ENCODE measurements around the gene URI1. TPM values are rescaled to one million over a fixed set of nuclear protein-coding genes. Genes with fewer than 3 reads are reported as not detected.

The URI1 gene
- total and polyA plus RNA-seq, 2 of the 8 experiments (the other 6 are each of a cell fraction or from before 2014, with no cell fraction given), result 27.7 to 64.3 TPM

DNA sequence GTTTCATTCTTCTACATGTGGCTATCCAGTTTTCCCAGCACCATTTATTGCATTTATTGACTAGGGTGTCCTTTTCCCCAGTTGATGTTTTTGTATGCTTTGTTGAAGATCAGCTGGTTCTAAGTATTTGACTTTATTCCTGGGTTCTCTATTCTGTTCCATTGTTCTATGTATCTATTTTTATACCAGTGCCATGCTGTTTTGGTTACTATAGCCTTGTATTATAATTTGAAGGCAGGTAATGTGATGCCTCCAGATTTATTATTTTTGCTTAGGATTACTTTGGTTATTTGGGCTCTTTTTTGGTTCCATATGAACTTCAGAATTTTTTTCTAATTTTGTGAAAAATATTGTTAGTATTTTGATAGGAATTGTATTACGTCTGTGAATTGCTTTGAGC, 80.6 kb downstream of the URI1 start (continued):
- TF ChIP-seq, protein P1, sequence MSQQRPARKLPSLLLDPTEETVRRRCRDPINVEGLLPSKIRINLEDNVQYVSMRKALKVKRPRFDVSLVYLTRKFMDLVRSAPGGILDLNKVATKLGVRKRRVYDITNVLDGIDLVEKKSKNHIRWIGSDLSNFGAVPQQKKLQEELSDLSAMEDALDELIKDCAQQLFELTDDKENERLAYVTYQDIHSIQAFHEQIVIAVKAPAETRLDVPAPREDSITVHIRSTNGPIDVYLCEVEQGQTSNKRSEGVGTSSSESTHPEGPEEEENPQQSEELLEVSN (IDR thresholded peaks at IDR 0.05), result no peak
- TF ChIP-seq, protein P2, sequence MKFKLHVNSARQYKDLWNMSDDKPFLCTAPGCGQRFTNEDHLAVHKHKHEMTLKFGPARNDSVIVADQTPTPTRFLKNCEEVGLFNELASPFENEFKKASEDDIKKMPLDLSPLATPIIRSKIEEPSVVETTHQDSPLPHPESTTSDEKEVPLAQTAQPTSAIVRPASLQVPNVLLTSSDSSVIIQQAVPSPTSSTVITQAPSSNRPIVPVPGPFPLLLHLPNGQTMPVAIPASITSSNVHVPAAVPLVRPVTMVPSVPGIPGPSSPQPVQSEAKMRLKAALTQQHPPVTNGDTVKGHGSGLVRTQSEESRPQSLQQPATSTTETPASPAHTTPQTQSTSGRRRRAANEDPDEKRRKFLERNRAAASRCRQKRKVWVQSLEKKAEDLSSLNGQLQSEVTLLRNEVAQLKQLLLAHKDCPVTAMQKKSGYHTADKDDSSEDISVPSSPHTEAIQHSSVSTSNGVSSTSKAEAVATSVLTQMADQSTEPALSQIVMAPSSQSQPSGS (IDR thresholded peaks at IDR 0.05; ENCODE audit: low read length), result no peak
- TF ChIP-seq POU5F1 (IDR thresholded peaks at IDR 0.05; ENCODE audit: low read depth, low read length) (no peak), EZH2 (IDR thresholded peaks at IDR 0.05; ENCODE audit: low read depth, low read length, severe bottlenecking) (no peak), SIN3A (conservative IDR thresholded peaks at IDR 0.05 in 1 of 2, IDR thresholded peaks at IDR 0.05 in 1 of 2; ENCODE audit: low read depth in 1 of 2, low read length in 2 of 2) (no peak), SIX5 (IDR thresholded peaks at IDR 0.05; ENCODE audit: low read depth, low read length) (no peak)

Data from H1 (cell line).